ENCODE data around the gene C11orf91.
"Not testable (repeated sequence)": the region's sequence is repeated elsewhere in the genome, so short reads cannot be mapped to it uniquely, and the experiment has no call there.

GRCh38 chr11:33661526-33661925 is 39.1 kb downstream of the C11orf91 start:
- TF ChIP-seq CTCF, EP300 (IDR thresholded peaks at IDR 0.05): not testable (repeated sequence)
